IPS-11a (cell line): Measurements from ENCODE around the gene ANO6.
"Not testable (repeated sequence)": the region's sequence is repeated elsewhere in the genome, so short reads cannot be mapped to it uniquely, and the experiment has no call there.

ENCODE experiments used
- H3K4me3 ChIP-seq: one replicate; pipeline ENCODE4 v1.5.1; 2013; ENCODE audit warnings: low read depth, low read length, control low read depth

ANO6 gene

DNA sequence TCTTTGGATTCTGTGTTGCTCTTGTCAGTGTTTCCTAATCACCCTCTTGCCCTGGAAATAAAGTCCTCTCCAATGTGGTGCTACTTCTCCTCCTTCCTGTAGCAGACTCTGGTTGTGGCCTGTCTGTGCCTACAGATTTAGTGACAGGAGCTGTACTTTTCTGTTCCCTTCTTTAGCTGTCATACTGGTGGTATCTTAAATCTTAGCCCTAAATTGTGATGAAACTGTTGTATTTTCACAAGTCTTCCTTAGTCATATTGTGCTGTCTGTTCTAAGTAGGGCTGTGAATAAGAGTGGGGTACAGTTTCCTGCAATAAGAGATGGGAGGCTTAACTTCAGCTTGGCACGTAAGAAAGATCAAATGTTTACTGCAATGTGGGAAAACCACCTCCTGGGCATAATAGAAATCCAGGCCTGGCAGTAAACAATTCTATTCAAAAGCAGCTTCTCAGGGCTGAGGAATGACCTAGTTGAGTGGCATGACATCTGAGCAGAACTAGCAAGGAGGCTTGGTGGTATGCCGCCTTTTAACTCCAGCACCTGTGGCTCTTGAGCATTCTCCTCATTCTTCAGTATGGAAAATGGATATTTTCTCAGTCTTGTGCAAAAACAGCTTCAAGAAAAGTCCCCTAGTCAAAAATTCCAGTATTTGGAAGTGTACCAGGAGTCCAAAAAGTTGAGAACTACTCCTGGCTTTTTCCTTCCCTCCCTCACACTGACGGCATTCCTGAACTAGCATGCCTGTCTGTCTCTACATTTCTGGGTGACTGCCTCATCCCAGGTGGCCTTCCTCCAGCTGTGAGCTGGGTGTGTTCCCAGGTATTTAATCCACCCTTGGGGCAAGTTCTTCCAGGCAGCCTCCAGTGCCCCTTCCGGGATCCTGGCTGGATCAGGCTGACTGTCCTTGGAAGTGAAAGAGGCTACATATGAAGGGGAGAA is 19.5 kb downstream of the ANO6 start:
- no peak overlapping the region for H3K4me3 ChIP-seq

DNA sequence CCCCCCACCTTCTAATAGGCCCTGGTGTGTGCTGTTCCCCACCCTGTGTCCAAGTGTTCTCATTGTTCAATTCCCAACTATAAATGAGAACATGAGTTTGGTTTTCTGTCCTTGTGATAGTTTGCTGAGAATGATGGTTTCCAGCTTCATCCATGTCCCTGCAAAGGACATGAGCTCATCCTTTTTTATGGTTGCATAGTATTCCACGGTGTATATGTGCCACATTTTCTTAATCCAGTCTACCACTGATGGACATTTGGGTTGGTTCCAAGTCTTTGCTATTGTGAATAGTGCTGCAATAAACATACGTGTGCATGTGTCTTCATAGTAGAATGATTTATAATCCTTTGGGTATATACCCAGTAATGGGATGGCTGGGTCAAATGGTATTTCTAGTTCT is 20.5 kb downstream of the ANO6 start:
- not testable (repeated sequence) for H3K4me3 ChIP-seq

DNA sequence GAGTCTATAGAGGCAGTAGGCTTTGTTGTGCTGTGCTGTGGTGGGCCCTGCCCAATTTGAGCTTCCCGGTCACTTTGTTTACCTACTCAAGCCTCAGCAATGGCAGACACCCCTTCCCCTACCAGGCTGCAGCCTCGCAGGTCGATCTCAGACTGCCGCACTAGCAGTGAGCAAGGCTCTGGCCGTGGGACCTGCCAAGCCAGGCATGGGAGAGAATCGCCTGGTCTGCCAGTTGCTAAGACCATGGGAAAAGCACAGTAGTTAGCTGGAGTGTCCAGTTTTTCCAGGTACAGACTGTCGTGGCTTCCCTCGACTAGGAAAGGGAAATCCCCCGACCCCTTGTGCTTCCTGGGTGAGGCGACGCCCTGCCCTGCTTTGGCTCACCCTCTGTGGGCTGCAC is 26.3 kb downstream of the ANO6 start:
- H3K4me3 ChIP-seq: no peak overlapping the region

DNA sequence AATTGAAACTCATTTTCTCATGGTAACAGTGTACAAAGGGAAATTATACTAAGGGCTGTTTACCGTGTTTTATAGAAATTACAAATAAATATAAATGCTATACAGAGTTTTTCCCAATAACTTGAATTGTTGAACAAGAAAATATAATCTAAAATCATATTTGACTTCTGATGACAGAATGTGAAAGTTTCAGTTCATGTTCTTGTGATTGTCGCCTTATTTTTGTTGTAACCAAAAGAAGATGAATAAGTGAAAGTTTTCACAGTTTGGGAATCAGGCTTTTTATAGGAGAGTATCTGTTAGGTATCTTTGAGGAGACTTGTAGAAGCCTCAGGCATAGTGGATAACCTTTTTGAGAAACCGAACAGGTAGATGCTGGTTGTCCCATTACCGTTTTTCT is 28.1 kb downstream of the ANO6 start:
- no peak overlapping the region for H3K4me3 ChIP-seq

DNA sequence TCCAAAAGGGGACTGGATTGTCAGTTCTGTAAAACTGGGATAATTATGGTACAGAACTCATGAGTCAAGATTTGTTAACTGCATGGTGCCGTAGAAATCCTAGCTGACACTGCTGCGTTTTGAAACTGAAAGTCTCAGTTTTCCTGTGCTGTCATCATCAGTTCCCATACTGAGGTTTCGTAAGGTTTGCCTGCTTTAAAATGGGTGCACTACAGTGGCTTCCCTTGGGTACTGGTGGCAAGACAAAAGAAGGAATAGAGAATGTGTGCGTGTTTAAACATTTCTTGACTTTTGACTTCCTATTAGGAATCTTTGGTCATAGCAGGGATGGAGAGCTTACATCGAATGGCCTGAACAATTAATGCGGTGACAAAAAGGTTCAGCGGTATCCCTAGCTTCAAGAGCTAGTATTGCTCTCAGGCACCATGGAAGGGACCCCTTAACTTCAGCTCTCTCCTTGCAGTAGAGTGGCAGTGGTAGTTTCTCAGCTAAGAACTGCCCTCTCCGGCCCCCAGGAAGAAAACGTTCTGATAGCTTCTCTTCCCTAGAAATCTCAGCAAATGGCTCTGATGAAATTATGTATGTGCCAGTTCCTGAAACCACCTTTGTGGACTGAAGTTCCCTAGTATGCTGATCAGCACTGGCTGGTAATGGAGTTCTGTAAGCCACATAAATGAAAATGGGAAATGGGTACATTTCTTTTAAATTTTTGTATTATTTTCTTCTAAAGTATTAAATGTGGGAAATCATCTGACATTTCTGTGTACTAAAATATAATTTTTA is 28.9 kb downstream of the ANO6 start:
- no peak overlapping the region for H3K4me3 ChIP-seq

DNA sequence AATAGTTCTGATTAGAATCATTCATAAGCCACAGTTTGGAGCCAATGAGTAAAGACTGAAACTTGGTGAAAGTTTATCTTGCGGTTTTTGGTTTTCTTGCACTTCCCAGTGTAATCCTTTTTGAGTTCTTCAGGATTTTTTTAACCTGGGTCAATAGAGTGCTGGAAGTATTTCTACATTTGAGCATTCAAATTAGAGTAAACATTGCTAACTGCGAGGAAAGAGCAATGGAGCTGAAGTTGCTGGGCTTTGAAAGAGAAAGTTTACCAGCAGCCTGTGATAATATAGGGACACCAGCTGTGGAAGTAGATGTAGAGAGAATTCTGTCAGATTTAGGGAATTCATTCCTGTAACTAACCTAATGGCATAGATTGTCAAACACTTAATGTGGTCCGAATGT is 30.3 kb downstream of the ANO6 start:
- H3K4me3 ChIP-seq: no peak overlapping the region

DNA sequence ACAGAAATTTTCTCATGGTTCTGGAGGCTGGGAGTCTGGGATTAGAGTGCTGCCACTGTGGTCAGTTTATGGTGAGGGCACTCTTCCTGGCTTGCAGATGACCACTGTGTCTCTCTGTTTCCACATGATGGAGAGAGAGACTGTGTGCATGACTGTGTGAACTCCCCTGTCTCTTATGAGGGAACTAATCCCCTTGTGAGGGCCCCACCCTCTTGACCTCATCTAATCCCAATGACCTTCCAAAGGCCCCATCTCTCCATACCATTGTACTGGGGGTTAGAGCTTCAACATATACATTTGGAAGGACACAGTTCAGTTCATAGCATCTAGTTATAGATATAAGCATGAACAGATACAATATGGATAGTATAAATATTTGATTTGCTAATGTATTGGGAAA is 31.7 kb downstream of the ANO6 start:
- H3K4me3 ChIP-seq: no peak overlapping the region

DNA sequence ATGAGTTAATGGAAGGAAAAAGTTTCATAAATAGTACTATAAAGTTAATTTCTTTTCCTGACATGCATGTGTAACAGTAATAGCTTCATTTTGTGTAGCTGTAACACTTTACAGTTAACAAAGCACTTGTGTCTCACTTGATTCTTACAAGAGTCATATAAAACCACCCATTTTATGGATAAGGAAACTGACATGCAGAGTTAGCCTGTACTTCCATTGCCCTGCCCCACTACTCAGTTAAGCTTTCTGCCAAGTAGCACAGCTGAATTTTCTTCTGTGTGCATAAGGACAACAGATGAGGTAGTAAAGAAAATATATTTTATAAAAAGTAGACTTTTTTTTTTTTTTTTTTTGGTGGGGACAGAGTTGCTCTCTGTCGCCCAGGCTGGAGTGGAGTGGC is 32.2 kb downstream of the ANO6 start:
- no peak overlapping the region for H3K4me3 ChIP-seq

DNA sequence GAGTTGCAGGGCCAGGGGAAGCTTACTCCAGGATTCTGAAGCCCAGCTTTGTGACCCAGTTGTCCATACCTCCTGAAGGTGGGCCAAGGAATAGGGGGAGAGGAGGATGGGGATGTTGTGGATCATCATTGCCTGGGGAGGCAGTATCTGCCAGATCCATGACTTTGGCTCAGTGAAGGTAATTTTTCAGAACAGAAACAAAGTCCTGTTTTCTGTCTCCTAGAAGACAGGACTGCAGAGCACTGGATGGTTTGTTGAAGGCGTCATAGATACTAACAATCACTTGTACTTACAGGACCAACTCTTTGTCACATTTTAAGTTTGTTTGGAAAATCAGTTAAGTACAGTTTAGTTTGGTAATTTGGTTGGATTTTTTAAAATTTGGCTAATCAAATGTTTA is 38.4 kb downstream of the ANO6 start:
- H3K4me3 ChIP-seq: no peak overlapping the region

DNA sequence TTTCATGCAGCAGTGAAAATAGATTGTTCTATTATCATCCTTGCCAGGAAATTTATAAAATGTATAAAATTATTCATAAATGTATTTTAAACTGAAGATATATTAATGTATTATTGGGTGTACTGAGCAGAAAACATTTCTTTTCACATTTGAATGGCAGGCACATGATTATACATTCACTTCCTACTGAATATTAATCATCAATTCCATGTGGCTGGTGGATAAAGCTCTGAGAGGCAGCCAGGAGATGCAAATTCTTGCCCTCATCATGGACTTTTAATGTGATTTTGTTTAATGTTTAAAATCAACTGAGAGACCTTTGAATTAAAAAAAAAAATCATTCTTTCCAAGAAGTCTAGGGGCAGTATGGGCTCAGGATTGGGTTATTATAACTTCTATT is 40.8 kb downstream of the ANO6 start:
- no peak overlapping the region for H3K4me3 ChIP-seq

DNA sequence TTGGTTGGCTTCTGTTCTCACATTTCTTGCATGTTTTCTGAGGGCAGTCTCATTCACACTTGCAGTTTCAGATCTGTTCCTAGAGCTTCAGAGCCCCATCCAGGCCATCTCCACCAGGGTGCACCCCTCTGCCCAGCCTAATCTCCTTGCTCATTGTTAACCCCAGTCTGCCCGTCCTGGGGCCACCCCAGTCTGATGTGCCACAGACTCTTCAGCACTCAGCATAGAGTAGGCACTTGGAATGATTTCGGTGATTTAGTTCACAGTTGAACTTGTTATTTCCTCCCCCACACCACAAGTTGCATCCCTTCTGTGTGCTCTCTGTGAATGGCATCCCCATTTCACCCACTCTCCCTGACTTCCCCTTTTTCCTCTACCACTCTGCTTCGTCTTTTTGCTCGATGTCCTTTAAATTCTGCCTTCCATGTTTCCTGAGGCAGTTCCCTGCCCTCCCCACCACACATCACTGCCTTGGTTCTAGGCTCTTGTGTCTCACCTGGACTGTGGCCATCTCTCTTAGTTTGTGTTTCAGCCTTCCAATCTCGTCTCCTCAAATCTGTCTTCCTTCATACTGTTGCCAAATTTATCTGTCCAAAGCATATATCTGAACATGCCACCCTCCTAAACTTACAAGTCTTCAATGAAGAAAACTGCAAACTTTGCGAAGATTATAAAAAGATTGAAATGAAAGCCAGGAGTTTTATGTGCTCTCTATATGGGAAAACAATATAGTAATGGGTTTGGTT is 41.5 kb downstream of the ANO6 start:
- H3K4me3 ChIP-seq: no peak overlapping the region

DNA sequence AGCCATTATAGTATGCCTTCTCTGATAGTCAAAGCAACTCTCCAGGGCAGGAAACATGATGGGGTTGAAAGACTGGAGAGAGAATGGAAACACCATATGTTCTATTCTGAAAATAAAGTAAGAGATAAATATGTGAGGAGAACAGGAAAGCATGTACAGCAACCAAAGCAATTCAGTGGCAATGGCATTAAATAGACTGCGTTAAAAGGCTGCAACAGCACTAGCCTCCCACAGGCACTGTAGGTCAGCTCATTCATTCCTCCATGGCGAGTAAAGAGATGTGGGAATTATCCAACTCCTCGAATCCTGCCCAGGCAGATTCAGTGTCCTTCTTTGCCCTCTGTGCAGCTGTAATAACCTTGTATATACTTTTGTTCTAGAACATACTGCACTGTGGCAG is 43.8 kb downstream of the ANO6 start:
- H3K4me3 ChIP-seq: no peak overlapping the region

DNA sequence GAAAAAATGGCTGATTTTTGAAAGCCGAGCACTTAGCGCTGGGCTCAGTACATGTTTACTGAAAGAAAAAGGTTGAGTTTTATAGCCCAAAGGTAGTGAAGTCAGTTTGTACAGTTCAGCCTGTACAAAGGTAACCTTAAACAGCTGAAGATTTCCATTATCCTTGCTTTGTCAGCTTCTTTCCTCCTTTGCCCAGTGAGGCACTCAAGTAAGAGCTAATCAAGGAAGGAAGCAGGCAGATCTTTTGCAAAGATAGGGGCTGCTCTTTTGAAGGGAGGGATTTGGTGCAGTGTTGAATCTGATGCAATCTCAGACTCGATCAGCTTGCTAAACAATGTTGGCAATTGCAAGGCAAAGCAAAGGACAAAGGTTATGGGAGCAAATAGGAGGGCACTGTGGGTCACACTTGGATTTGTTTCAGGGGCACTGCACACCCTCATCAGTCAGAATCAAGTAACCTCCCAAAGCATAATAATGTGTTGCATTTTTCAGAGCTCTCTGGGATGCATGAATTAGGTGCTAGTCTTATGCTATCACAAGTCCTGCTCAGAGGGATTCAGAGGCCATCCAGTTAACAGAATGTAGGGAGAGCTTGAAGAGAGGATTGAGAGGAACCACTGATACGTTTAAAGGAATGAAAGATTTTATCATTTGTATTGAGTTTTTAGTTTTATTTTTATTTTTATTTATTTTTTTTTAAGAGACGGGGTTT is 44.4 kb downstream of the ANO6 start:
- no peak overlapping the region for H3K4me3 ChIP-seq

DNA sequence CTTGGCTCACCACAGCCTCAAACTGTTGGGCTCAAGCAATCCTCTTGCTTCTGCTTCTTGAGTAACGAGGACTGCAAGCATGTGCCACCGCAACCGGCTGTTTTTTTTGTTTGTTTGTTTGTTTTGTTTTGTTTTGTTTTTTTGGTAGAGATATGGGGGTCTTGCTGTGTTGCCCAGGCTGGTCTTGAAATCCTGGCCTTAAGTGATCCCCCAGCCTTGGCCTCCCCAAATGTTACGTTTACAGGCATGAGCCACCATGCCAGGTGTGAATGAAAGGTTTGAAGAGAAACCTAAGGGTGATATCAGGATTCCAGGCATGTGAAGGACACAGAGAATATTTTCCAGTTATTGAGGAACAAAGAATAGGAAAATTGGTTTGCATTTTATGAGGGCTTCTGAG is 45.0 kb downstream of the ANO6 start:
- no peak overlapping the region for H3K4me3 ChIP-seq

DNA sequence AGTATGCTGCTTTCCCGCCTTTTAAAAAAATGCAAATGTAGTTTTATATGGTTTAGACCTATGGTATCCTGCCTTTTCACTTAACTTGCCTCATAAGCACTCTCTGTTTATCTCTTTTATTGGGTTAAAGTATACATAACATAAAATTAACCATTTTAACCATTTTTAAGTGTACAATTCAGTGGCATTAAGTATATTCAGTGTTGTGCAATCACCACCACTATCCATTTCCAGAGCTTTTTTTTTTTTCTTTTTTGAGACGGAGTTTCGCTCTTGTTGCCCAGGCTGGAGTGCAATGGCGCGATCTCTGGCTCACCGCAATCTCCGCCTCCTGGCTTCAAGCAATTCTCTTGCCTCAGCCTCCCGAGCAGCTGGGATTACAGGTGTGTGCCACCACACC is 46.3 kb downstream of the ANO6 start:
- not testable (repeated sequence) for H3K4me3 ChIP-seq

DNA sequence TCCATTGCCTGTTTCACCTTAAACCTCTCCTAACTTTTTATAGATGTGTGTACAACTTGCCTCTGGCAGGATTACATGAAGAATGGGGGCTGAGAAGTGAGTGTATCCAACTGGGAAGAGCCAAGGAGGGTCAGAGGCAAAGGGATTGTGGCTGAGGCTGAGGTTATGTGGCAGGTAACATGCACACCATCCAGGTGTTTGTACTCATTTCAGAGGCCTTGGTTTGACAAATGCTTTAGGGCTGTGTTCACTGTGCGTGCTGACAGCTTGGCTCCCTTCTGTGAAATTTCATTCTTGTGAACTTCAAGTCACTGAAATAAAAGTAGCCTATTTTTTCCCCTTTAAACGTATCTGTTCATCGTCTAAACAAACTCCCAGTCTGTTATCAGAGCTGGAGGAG is 47.7 kb downstream of the ANO6 start:
- H3K4me3 ChIP-seq: no peak overlapping the region

DNA sequence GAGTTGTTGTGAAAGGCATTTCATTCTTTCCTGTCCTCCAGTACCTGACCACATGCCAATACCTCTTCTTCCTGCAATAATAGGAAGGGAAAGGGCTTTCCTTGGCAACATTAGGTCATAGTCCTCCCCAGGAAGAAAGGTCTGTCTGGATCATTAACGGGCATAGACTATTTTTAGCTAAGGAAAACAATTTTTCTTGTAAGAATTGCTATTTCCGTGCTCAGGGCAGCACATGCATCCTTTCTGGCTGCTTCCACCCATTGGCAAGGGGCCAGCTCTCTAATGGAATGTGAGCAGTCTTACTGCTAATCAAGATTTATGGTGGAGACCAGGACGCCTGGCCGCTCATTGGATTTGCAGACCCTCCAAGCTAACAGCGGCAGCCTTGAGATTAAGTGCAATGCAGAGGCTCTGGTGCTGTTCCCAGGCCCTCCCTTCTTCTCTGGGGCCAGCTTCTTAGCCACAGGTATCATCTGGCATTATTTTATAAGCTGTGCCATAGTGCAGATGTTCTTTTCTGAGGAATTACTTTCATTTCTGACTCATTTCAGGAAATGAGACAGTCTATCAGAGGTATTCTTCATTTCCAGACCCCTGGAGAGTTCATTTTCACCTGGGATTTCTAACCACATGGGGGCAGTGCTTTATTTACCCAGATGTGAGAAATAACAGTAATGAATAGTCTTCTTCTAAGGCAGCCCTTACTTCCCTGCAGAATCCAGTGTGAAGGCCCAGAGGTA is 52.9 kb downstream of the ANO6 start:
- H3K4me3 ChIP-seq: no peak overlapping the region

DNA sequence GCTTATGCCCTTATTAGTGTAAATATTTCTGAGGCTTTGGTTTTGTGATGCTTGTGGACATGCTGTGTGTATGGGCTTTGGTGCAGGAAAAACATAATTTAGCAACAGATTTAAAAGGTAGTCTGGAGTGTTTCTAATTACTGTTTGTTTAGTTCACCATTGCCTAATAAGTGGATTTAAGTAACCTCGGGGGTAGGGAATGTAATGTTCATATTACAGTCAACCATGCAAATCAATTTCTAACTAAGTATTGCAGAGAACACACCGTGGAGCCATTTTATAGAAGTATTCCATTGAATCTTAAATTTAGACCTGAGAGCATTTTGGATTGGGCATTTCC is 53.5 kb downstream of the ANO6 start:
- no peak overlapping the region for H3K4me3 ChIP-seq

DNA sequence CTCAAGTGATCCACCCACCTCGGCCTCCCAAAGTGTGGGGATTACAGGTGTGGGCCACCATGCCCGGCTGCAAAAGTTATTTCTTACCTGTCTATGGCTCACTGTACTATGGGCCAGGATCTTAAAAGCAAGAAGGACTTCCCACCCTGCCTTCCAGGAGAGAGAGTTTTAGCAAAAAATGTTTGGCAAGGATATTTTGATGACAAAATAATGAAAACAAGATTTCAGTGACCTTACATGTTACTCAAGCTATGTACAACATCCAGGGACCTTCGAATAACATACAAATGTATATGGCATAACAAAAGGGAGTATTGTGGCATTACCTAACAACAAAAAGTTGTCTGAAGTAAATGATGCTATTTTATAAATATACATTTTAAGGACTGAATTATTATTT is 55.1 kb downstream of the ANO6 start:
- H3K4me3 ChIP-seq: no peak overlapping the region

DNA sequence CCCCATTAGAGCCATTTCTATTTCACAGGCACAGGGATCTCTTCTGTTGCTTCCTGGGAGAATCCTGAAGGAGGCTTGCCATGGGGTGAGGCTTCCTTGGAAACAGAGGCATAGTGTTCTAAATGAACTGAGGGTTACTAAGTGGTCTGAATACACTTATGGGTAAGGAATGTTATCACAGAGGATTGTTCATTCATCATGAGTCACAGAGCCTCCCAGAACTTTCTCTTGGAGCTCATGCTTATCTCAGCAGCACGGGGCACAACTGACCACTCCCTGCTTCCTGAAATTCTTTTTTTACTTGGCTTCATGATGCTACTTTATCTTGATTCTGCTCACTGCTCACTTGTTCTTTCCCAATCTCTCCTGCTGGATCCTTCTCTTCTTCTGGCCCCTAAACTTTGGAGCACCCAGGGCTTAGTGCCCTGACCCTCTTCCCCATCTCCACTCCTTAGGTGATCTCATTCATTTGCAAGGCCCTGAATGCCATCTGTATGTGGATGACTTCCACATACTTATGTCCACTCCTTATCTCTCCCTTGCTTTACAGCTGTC is 57.9 kb downstream of the ANO6 start:
- no peak overlapping the region for H3K4me3 ChIP-seq
